CD14-positive monocyte (primary cell): Measurements from ENCODE around the gene AP1M2. TPM values are rescaled to one million over a fixed set of nuclear protein-coding genes. Genes with fewer than 3 reads are reported as not detected.

ENCODE experiments used
- DNase-seq, 3 donors: peaks; one replicate each; pipeline ENCODE4 v3.0.0-alpha.2; 2011 to 2022
- H2AFZ ChIP-seq: 2 replicates; pipeline ENCODE4 v1.6.0; 2012; ENCODE audit warnings: mild to moderate bottlenecking, low read depth, low read length, inconsistent platforms; ENCODE audit not compliant: insufficient read depth, poor library complexity, severe bottlenecking
- H3K27ac ChIP-seq, 2 donors: 1 replicate in 1 of 2; 2 replicates in 1 of 2; pipeline ENCODE4 v1.5.1; 2012 to 2013; ENCODE audit warnings: low read length in 2 of 2, control low read depth in 1 of 2, inconsistent platforms in 1 of 2, low read depth in 1 of 2, mild to moderate bottlenecking in 1 of 2
- H3K27me3 ChIP-seq, 2 donors: one replicate each; pipeline versions ENCODE4 v1.6.0 to v1.6.1; 2011 to 2013; ENCODE audit warnings: low read length in 2 of 2; ENCODE audit not compliant: control insufficient read depth in 2 of 2, insufficient read depth in 2 of 2
- H3K36me3 ChIP-seq, 2 donors: replicated peaks in 1 of 2; 1 replicate in 1 of 2; 2 replicates in 1 of 2; pipeline versions ENCODE4 v1.5.1 to v1.6.1; 2012 to 2013; ENCODE audit warnings: low read length in 2 of 2, control low read depth in 1 of 2, inconsistent platforms in 1 of 2, mild to moderate bottlenecking in 1 of 2; ENCODE audit not compliant: insufficient read depth in 2 of 2, control insufficient read depth in 1 of 2
- H3K4me1 ChIP-seq, 2 donors: 1 replicate in 1 of 2; 2 replicates in 1 of 2; pipeline versions ENCODE4 v1.5.1 to v1.6.1; 2012 to 2013; ENCODE audit warnings: low read length in 2 of 2, control low read depth in 1 of 2, inconsistent platforms in 1 of 2, mild to moderate bottlenecking in 1 of 2, moderate library complexity in 1 of 2; ENCODE audit not compliant: insufficient read depth in 2 of 2, control insufficient read depth in 1 of 2
- H3K4me2 ChIP-seq: replicated peaks from 2 replicates; pipeline ENCODE3; 2012; ENCODE audit warnings: low read length, moderate library complexity, mild to moderate bottlenecking; ENCODE audit not compliant: poor library complexity, severe bottlenecking; ENCODE audit errors: extremely low read depth
- H3K4me3 ChIP-seq, 3 experiments: fragments of 200-600 bp in 1 of 3; sonication (generic) in 1 of 3; replicated peaks in 1 of 3; 1 replicate in 2 of 3; 2 replicates in 1 of 3; pipeline ENCODE4 v1.5.1; 2011 to 2013; ENCODE audit warnings: low read length in 3 of 3, mild to moderate bottlenecking in 3 of 3, control low read depth in 2 of 3, low read depth in 2 of 3, inconsistent platforms in 1 of 3, moderate library complexity in 1 of 3
- H3K79me2 ChIP-seq: 2 replicates; pipeline ENCODE4 v1.6.0; 2012; ENCODE audit warnings: mild to moderate bottlenecking, control low read depth, inconsistent platforms, low read length, moderate library complexity; ENCODE audit not compliant: insufficient read depth
- H3K9ac ChIP-seq: 2 replicates; pipeline ENCODE4 v1.6.0; 2017; ENCODE audit warnings: low read length, mild to moderate bottlenecking; ENCODE audit not compliant: insufficient read depth, poor library complexity, severe bottlenecking
- H3K9me3 ChIP-seq, 2 donors: replicated peaks in 1 of 2; 1 replicate in 1 of 2; 2 replicates in 1 of 2; pipeline versions ENCODE4 v1.5.1 to v1.6.1; 2012 to 2013; ENCODE audit warnings: low read length in 2 of 2, control low read depth in 1 of 2; ENCODE audit not compliant: control insufficient read depth in 1 of 2, insufficient read depth in 1 of 2
- H4K20me1 ChIP-seq: 2 replicates; pipeline ENCODE4 v1.6.0; 2012; ENCODE audit warnings: mild to moderate bottlenecking, low read length, control low read depth, moderate library complexity; ENCODE audit not compliant: insufficient read depth
- H3K27ac Mint-ChIP-seq, 7 donors: one replicate each; pipeline ENCODE4 v1.8.0; 2020; ENCODE audit warnings: mild to moderate bottlenecking in 7 of 7, mixed read lengths in 7 of 7, moderate library complexity in 6 of 7, inconsistent platforms in 2 of 7
- H3K27me3 Mint-ChIP-seq, 3 donors: one replicate each; pipeline ENCODE4 v1.8.0; 2021 to 2022; ENCODE audit warnings: low read depth in 3 of 3, mild to moderate bottlenecking in 3 of 3, mixed read lengths in 3 of 3, moderate library complexity in 3 of 3, inconsistent platforms in 1 of 3
- H3K36me3 Mint-ChIP-seq, 2 donors: one replicate each; pipeline ENCODE4 v1.8.0; 2020; ENCODE audit warnings: mixed read lengths in 2 of 2, inconsistent platforms in 1 of 2, mild to moderate bottlenecking in 1 of 2
- H3K4me1 Mint-ChIP-seq: one replicate; pipeline ENCODE4 v1.8.0; 2020; ENCODE audit warnings: mild to moderate bottlenecking, mixed read lengths
- H3K4me3 Mint-ChIP-seq, 2 donors: one replicate each; pipeline ENCODE4 v1.8.0; 2020; ENCODE audit warnings: mild to moderate bottlenecking in 2 of 2, mixed read lengths in 2 of 2, moderate library complexity in 1 of 2
- H3K9me3 Mint-ChIP-seq, 7 donors: one replicate each; pipeline ENCODE4 v1.8.0; 2020 to 2022; ENCODE audit warnings: mixed read lengths in 7 of 7, mild to moderate bottlenecking in 6 of 7, moderate library complexity in 6 of 7, inconsistent platforms in 2 of 7
- CTCF ChIP-seq: fragments of 200-600 bp; IDR thresholded peaks from one replicate; pipeline ENCODE4 v1.8.0; 2022; ENCODE audit warnings: antibody characterized with exemption, mild to moderate bottlenecking
- WGBS: methylation state at CpG from one replicate; pipeline ENCODE4 v1.1.5; 2013; ENCODE audit warnings: missing lambda C conversion rate; ENCODE audit not compliant: insufficient coverage; 5-methylcytosine and 5-hydroxymethylcytosine counted together
- intact Hi-C, 2 donors: fragments of 100-400 bp; cut with micrococcal nuclease; formaldehyde crosslinking; loops; one replicate each; pipeline versions ENCODE4 v1.15.0 to v1.15.1; 2023
- polyA plus RNA-seq, 3 donors: library from polyadenylated mRNA; depleted of rRNA in 1 of 3; unstranded in 2 of 3; stranded (reverse) in 1 of 3; fragments of 300-500 nt in 2 of 3; fragments of >200 nt in 1 of 3; fragmentation: Illumina TruSeq in 2 of 3; gene quantifications; 1 replicate in 2 of 3; 2 replicates in 1 of 3; pipeline ENCODE4 v1.2.3, GENCODE V29; 2012 to 2021

The AP1M2 gene
- polyA plus RNA-seq, 3 donors: 0.36 TPM; not detected in 2

DNA sequence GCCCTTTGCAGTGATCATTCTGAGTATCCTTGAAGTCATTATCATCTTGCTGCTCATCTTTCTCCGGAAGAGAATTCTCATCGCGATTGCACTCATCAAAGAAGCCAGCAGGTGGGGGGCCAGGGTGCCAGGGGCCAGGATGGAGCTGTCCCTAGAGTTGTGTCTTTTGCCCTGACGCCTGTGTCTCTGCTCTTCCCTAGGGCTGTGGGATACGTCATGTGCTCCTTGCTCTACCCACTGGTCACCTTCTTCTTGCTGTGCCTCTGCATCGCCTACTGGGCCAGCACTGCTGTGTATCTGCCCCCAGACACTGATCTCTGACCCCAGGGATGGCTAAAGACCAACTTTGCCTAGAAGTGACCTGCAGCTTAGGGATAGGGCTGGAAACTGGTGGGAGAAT is 47.9 kb upstream of the AP1M2 start:
- 96% methylated on average over 4 of the region's 6 CpGs for WGBS
- Mint-ChIP-seq H3K27ac (peak overlapping the region in 6 of 7 donors; percentile 45 to 87 (median 80)), H3K4me3 (no peak overlapping the region), H3K27me3 (peaks cover 0 to 5% (median 2%) of the 10 kb centered on the region in 3 donors), H3K4me1 (peaks cover 52% of the 10 kb centered on the region), H3K9me3 (no peaks in the 10 kb centered on the region), H3K36me3 (peaks cover 68 to 91% of the 10 kb centered on the region in 2 donors)
- Histone ChIP-seq H3K36me3 (peaks cover 46 to 67% of the 10 kb centered on the region in 2 donors), H3K27me3 (no peaks in the 10 kb centered on the region), H3K4me2 (peak overlapping the region; percentile 17), H2AFZ (no peak overlapping the region), H3K9me3 (no peaks in the 10 kb centered on the region), H3K27ac (peak overlapping the region; percentile 40 to 48), H3K79me2 (no peaks in the 10 kb centered on the region), H3K4me3 (peak overlapping the region in 1 of 3 experiments; percentile 43), H4K20me1 (peaks cover 34% of the 10 kb centered on the region), H3K4me1 (peaks cover 26 to 54% of the 10 kb centered on the region in 2 donors), H3K9ac (no peak overlapping the region)
- no peak for DNase-seq
- intact Hi-C loops: loop anchor here in 1 of 2 donors (5.0 kb wide), 1 partner anchor 33 kb away; no protein-coding TSS in a partner anchor
- no peak for TF ChIP-seq CTCF

- peaks cover 0 to 5% (median 2%) of the 10 kb centered on the region in 3 donors for H3K27me3 Mint-ChIP-seq
- DNase-seq: no peak
- H2AFZ ChIP-seq: no peak overlapping the region
- peaks cover 47% of the 10 kb centered on the region for H3K4me1 Mint-ChIP-seq
- TF ChIP-seq CTCF: no peak
- no peaks in the 10 kb centered on the region for H3K27me3 ChIP-seq
- 93% methylated on average over 5 of the region's 7 CpGs for WGBS
- peaks cover 26 to 48% of the 10 kb centered on the region in 2 donors for H3K4me1 ChIP-seq
- H3K36me3 Mint-ChIP-seq: peaks cover 68 to 88% of the 10 kb centered on the region in 2 donors
- intact Hi-C loops: no loop called here
- H3K4me3 ChIP-seq: no peak overlapping the region
- H3K79me2 ChIP-seq: no peaks in the 10 kb centered on the region
- peaks cover 33% of the 10 kb centered on the region for H4K20me1 ChIP-seq
- no peak overlapping the region for H3K4me2 ChIP-seq
- H3K27ac Mint-ChIP-seq: peak overlapping the region in 2 of 7 donors; percentile 40 to 45
- H3K27ac ChIP-seq: no peak overlapping the region
- H3K9ac ChIP-seq: no peak overlapping the region
- peaks cover 49 to 68% of the 10 kb centered on the region in 2 donors for H3K36me3 ChIP-seq
- no peaks in the 10 kb centered on the region for H3K9me3 Mint-ChIP-seq
- no peak overlapping the region for H3K4me3 Mint-ChIP-seq
- no peaks in the 10 kb centered on the region for H3K9me3 ChIP-seq
Measured at GRCh38 chr19:10634430-10634829, 47.3 kb upstream of the AP1M2 start.
